ENCODE measurements around the gene NUDCD2.
"Not testable (repeated sequence)": the region's sequence is repeated elsewhere in the genome, so short reads cannot be mapped to it uniquely, and the experiment has no call there.

NUDCD2 gene

GRCh38 chr5:163415673-163416072 lies 44.2 kb downstream of the NUDCD2 start:
- DNase-seq: not testable (repeated sequence)

- no peak for DNase-seq
Measured at GRCh38 chr5:163410505-163410904, 49.4 kb downstream of the NUDCD2 start.

DNA sequence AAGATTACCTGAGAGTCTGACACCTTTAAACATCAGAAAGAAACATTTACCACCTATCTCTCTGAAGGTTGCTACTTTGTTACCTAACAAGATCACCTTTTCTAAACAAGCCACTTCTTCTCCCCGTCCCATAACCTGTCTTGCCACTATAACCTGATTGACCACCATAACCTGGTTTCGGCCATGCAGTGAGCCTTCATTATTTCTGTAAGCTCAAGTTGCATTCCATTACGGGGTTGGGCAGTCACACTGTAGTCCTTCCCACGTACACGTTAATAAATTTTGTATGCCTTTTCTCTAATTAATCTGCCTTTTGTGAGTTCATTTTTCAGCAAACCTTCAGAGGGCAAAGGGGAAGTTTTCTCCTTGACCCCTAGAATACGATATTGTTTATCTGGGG lies 50.5 kb downstream of the NUDCD2 start:
- no peak for DNase-seq

- peak; percentile 11 for DNase-seq
Measured at GRCh38 chr5:163408311-163408923, 51.5 kb downstream of the NUDCD2 start.

GRCh38 chr5:163407034-163407655 lies 52.8 kb downstream of the NUDCD2 start:
- no peak for DNase-seq

DNA sequence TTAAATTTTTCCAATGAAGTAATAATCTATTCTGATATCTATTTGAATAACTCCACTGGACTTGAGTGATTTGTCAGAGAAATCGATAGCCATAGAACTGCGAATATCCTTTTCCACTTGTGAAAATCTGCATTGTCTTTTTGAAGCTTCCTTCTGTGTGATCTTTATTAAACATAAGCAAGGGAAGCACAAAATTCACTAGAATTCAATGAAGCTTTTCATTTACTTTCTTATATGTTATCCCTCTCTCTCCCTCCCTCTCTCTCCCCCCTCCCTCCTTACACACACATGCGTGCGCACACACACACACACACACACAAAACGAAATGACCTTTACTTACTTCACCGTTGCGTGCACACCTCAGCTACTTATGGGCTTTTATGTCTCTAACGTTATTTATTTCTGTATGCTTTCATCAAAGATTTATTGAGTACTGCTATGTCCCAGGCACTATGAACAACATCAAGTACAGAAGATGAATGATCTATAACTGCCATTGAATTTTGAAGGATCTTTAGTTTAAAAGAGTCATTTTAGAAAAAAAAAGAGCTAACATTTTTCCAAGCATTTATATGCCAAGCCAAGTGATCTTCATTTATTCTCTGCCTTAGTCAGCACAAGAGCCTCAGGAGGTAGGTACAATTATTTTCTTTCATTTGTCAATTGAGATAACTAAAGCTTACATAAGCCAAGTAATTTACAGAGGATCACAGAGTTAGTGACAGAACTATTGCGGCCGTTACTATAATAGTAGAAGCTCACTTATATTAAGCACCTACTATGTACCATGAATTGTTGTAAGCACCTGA lies 55.3 kb downstream of the NUDCD2 start:
- no peak for DNase-seq

- DNase-seq: no peak
Measured at GRCh38 chr5:163402007-163402406, 57.9 kb downstream of the NUDCD2 start.

GRCh38 chr5:163401271-163401670 lies 58.6 kb downstream of the NUDCD2 start:
- DNase-seq: no peak

DNA sequence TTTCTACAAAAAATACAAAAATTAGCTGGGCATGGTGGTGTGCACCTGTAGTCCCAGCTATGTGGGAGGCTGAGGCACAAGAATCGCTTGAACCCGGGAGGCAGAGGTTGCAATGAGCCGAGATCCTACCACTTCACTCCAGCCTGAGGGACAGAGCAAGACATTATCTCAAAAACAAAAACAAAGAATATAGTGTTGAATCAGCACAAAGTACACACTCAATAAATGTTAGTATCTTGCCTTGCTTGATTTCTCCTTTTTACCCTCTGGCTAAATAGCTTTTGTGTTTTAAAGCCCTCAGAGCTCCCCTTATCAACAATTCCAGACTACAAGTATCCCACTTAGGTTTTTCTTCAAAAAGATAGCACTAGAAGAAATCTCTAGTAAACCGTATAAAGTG lies 60.0 kb downstream of the NUDCD2 start:
- DNase-seq: no peak

DNA sequence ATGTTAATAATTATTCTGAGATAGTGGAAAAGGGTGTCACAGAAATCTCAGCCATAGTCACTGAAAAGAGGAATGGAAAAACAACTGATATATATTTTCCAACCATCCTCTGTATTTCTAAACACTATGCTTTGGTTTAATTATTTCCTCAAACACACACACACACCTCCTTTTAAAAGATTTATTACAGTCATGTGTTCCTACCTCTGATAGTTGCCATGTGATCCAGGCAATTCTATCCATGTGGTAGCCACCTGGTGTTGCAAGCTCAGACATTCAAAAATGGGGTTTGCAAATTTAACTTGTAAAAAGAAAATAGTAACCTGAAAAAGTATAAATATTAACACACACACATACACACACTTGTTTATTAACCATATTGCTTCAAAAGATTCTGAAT lies 62.5 kb downstream of the NUDCD2 start:
- DNase-seq: no peak

DNA sequence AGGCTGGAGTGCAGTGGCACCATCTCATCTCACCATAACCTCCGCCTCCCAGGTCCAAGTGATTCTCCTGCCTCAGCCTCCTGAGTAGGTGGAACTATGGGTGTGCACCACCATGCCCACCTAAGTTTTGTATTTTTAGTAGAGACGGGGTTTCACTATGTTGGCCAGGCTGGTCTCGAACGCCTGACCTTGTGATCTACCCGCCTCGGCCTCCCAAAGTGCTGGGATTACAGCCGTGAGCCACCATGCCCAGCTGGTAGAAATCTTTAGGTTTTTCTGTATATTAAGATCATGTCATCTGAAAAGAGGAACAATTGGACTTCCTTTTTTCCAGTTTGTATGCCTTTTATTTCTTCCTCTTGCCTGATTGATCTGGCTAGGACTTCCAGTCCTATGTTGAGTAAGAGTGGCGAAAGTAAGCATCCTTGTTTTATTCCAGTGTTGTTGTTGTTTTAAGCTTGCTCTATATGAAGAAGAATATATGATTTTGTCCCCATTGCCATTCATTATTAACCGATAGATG lies 63.0 kb downstream of the NUDCD2 start:
- DNase-seq: not testable (repeated sequence)

Data from NCI-H524 treated with DMSO at 0.1 percent for 48 hours (cell line).